Neural crest cell (in vitro differentiated cells): ENCODE measurements around the gene IGFL3. TPM values are rescaled to one million over a fixed set of nuclear protein-coding genes. Genes with fewer than 3 reads are reported as not detected.
"Not testable (repeated sequence)": the region's sequence is repeated elsewhere in the genome, so short reads cannot be mapped to it uniquely, and the experiment has no call there.

ENCODE experiments used
- DNase-seq: peaks from one replicate; pipeline ENCODE4 v3.0.0; 2021; ENCODE audit warnings: low read depth, mixed read lengths, low spot score
- H3K27ac Mint-ChIP-seq: one replicate; pipeline ENCODE4 v1.8.0; 2021; ENCODE audit warnings: mild to moderate bottlenecking, mixed read lengths; ENCODE audit not compliant: unreplicated experiment
- H3K27me3 Mint-ChIP-seq: 2 replicates; pipeline ENCODE4 v1.8.0; 2021; ENCODE audit warnings: low read depth, mild to moderate bottlenecking, mixed read lengths
- H3K36me3 Mint-ChIP-seq: 2 replicates; pipeline ENCODE4 v1.8.0; 2021; ENCODE audit warnings: low read depth, mild to moderate bottlenecking, mixed read lengths
- H3K4me1 Mint-ChIP-seq: 2 replicates; pipeline ENCODE4 v1.8.0; 2021; ENCODE audit warnings: mixed read lengths
- H3K4me3 Mint-ChIP-seq: one replicate; pipeline ENCODE4 v1.8.0; 2021; ENCODE audit warnings: mild to moderate bottlenecking, mixed read lengths
- H3K9me3 Mint-ChIP-seq: 2 replicates; pipeline ENCODE4 v1.8.0; 2021; ENCODE audit warnings: mixed read lengths
- CTCF ChIP-seq: fragments of 200-600 bp; sonication (generic); conservative IDR thresholded peaks from 2 replicates; pipeline ENCODE4 v1.5.0; 2021; ENCODE audit warnings: antibody characterized with exemption, mild to moderate bottlenecking
- total RNA-seq: library from RNA; stranded (reverse); gene quantifications from 2 replicates; pipeline ENCODE4 v1.2.1, GENCODE V29; 2021

The IGFL3 gene
- total RNA-seq, 1 donor from 2014 or later = not detected

DNA sequence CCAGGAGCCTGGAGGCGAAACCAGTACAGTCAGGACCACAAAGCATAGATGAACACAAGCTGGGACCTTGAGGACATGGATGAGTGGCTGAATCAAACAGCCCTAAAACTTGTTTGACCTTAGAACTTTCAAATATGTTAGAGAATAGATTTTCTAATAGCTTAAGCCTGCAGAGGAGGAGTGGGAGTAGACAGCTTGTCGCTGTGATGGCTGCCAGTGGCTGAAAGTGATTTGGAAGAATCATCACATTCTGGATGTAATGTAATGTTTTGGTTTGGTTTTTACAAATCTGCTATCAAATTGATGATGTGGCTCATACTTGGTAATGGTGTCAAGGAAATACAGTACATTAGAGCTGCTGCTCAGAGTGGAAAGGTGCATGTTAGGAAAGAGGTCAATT is 12.0 kb downstream of the IGFL3 start:
- H3K36me3 Mint-ChIP-seq = no peaks in the 10 kb centered on the region
- H3K4me3 Mint-ChIP-seq = no peak overlapping the region
- H3K27me3 Mint-ChIP-seq = peaks cover 36% of the 10 kb centered on the region
- no peaks in the 10 kb centered on the region for H3K4me1 Mint-ChIP-seq
- no peak for DNase-seq
- TF ChIP-seq CTCF = no peak
- H3K27ac Mint-ChIP-seq = no peak overlapping the region
- H3K9me3 Mint-ChIP-seq = no peaks in the 10 kb centered on the region

DNA sequence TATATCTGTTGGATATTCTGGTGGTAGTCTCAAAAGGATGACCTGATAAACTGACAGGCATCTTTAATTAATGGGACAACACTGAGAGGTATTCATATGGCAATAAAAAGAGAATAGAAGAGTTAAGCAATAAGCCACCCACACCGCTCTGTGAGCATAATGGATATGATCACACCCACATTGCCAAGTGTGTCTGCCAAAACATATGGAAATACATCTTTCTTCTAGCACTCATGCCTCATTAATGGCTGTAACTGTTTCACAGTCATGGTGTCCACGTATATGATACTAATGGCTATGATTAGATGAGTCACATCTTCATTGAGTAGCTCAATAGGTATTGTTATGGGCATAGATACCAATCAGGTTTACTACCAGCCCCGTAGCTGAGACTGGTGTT is 13.1 kb downstream of the IGFL3 start:
- DNase-seq = no peak
- Mint-ChIP-seq H3K9me3 (no peaks in the 10 kb centered on the region), H3K4me1 (no peaks in the 10 kb centered on the region), H3K36me3 (no peaks in the 10 kb centered on the region), H3K27me3 (peaks cover 36% of the 10 kb centered on the region), H3K27ac (no peak overlapping the region), H3K4me3 (no peak overlapping the region)
- no peak for TF ChIP-seq CTCF

- H3K36me3 Mint-ChIP-seq = no peaks in the 10 kb centered on the region
- H3K27ac Mint-ChIP-seq = no peak overlapping the region
- no peaks in the 10 kb centered on the region for H3K4me1 Mint-ChIP-seq
- H3K4me3 Mint-ChIP-seq = no peak overlapping the region
- no peak for TF ChIP-seq CTCF
- no peaks in the 10 kb centered on the region for H3K9me3 Mint-ChIP-seq
- peaks cover 30% of the 10 kb centered on the region for H3K27me3 Mint-ChIP-seq
- DNase-seq = no peak
Observed at GRCh38 chr19:46109876-46110275, 14.6 kb downstream of the IGFL3 start.

DNA sequence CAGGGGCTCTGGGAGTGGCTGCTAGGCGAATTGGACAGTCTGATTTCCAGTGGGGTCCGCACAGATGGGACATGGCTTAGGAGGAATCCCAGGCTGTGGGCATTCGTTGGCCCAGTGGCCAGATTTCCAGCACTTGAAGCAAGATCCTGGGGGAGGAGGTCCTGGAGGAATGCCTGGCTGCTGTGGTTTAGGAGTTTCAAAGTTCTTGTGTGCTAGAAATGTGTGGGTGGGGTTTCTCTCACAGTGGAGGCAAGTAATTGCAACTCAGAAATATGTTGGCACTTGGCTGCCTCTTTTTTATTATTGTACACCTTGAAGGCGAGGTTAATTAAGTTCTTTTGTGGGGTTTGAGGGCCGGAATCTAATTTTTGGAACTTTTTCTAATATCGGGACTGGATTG is 17.1 kb downstream of the IGFL3 start:
- Mint-ChIP-seq H3K27ac (no peak overlapping the region), H3K4me3 (no peak overlapping the region), H3K4me1 (no peaks in the 10 kb centered on the region), H3K36me3 (no peaks in the 10 kb centered on the region), H3K9me3 (no peaks in the 10 kb centered on the region), H3K27me3 (peaks cover 11% of the 10 kb centered on the region)
- no peak for DNase-seq
- TF ChIP-seq CTCF = no peak

GRCh38 chr19:46102333-46102732 is 22.2 kb downstream of the IGFL3 start:
- H3K4me1 Mint-ChIP-seq, H3K9me3 Mint-ChIP-seq, DNase-seq, H3K4me3 Mint-ChIP-seq, H3K27ac Mint-ChIP-seq, H3K36me3 Mint-ChIP-seq: not testable (repeated sequence)
- peaks cover 11% of the 10 kb centered on the region for H3K27me3 Mint-ChIP-seq

DNA sequence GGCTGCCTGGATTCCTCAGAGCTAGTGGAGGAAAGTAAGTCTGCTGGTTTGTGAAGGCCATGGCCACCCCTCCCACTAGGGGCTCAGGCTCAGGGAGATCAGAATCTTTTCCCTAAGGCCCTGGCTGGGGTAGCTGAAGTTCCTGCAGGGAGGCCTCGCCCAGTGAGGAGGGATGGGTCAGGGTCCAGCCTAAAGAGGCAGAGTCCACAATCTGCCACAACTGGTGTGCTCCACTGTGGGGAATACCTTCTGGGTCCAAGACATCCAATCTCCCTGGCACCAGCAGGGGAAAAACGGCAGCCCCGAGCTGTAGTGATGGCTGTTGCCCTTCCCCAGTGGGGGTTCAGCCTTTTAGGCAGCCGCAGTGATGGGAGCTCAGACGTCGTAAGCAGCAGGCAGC is 23.2 kb downstream of the IGFL3 start:
- TF ChIP-seq CTCF = no peak
- no peak overlapping the region for H3K27ac Mint-ChIP-seq
- H3K27me3 Mint-ChIP-seq = peaks cover 22% of the 10 kb centered on the region
- no peaks in the 10 kb centered on the region for H3K4me1 Mint-ChIP-seq
- no peak for DNase-seq
- peaks cover 6% of the 10 kb centered on the region for H3K9me3 Mint-ChIP-seq
- no peak overlapping the region for H3K4me3 Mint-ChIP-seq
- H3K36me3 Mint-ChIP-seq = no peaks in the 10 kb centered on the region
